Endodermal cell (in vitro differentiated cells): ENCODE results near the gene DENR. TPM values are rescaled to one million over a fixed set of nuclear protein-coding genes. Genes with fewer than 3 reads are reported as not detected.

ENCODE experiments used
- DNase-seq: peaks from one replicate; pipeline ENCODE4 v3.0.0-alpha.2; 2017
- H3K27ac ChIP-seq: 2 replicates; pipeline ENCODE4 v1.5.1; 2013; ENCODE audit warnings: mild to moderate bottlenecking, low read depth, low read length, moderate library complexity
- H3K27me3 ChIP-seq: 2 replicates; pipeline ENCODE4 v1.6.1; 2013; ENCODE audit warnings: mild to moderate bottlenecking, low read length, moderate library complexity; ENCODE audit not compliant: insufficient read depth, control insufficient read depth, poor library complexity, severe bottlenecking
- H3K36me3 ChIP-seq: 2 replicates; pipeline ENCODE4 v1.7.0; 2013; ENCODE audit warnings: mild to moderate bottlenecking, low read length, moderate library complexity; ENCODE audit not compliant: control insufficient read depth, insufficient read depth
- H3K4me1 ChIP-seq: one replicate; pipeline ENCODE4 v1.7.0; 2013; ENCODE audit warnings: low read length; ENCODE audit not compliant: control insufficient read depth, insufficient read depth
- H3K4me3 ChIP-seq: 2 replicates; pipeline ENCODE4 v1.5.1; 2013; ENCODE audit warnings: mild to moderate bottlenecking, low read length, moderate library complexity
- H3K9ac ChIP-seq: 2 replicates; pipeline ENCODE4 v1.6.1; 2013; ENCODE audit warnings: mild to moderate bottlenecking, low read length, moderate library complexity; ENCODE audit not compliant: poor library complexity, severe bottlenecking; ENCODE audit errors: extremely low read depth
- H3K9me3 ChIP-seq: 2 replicates; pipeline ENCODE4 v1.6.1; 2013; ENCODE audit warnings: mild to moderate bottlenecking, low read length, moderate library complexity; ENCODE audit not compliant: control insufficient read depth
- H3K27ac Mint-ChIP-seq: 2 replicates; pipeline ENCODE4 v1.8.0; 2020; ENCODE audit warnings: mixed read lengths
- H3K27me3 Mint-ChIP-seq: 2 replicates; pipeline ENCODE4 v1.8.0; 2021; ENCODE audit warnings: mild to moderate bottlenecking, mixed read lengths; ENCODE audit not compliant: insufficient read depth
- H3K36me3 Mint-ChIP-seq: 2 replicates; pipeline ENCODE4 v1.8.0; 2020; ENCODE audit warnings: low read depth, mixed read lengths
- H3K4me1 Mint-ChIP-seq: 2 replicates; pipeline ENCODE4 v1.8.0; 2020; ENCODE audit warnings: mixed read lengths
- H3K4me3 Mint-ChIP-seq: 2 replicates; pipeline ENCODE4 v1.8.0; 2020; ENCODE audit warnings: mild to moderate bottlenecking, moderate library complexity, mixed read lengths
- H3K9me3 Mint-ChIP-seq: 2 replicates; pipeline ENCODE4 v1.8.0; 2020; ENCODE audit warnings: mild to moderate bottlenecking, mixed read lengths
- WGBS, 2 experiments: methylation state at CpG; one replicate each; pipeline versions ENCODE4 v1.1.5 to v1.1.7; 2013; ENCODE audit warnings: missing lambda C conversion rate in 2 of 2, mixed read lengths in 1 of 2; ENCODE audit not compliant: insufficient coverage in 1 of 2, insufficient read length in 1 of 2; 5-methylcytosine and 5-hydroxymethylcytosine counted together
- total RNA-seq, 2 donors: library from RNA; stranded (reverse); fragmentation: NEBNext Ultra II Directional in 1 of 2; extraction: Animal tissue kit (Norgen Biotek cat#: 25700) in 1 of 2; gene quantifications; 2 replicates in 1 of 2; 3 replicates in 1 of 2; pipeline ENCODE4 v1.2.1, GENCODE V29; 2021
- TF ChIP-seq, protein P1 (sequence below): fragments of 200-600 bp; sonication (generic); conservative IDR thresholded peaks from 2 replicates; pipeline ENCODE4 v1.5.0; 2021; ENCODE audit warnings: antibody characterized with exemption, mild to moderate bottlenecking

Gene DENR
- total RNA-seq, 2 donors from 2014 or later = 85.8 to 86.1 TPM

DNA sequence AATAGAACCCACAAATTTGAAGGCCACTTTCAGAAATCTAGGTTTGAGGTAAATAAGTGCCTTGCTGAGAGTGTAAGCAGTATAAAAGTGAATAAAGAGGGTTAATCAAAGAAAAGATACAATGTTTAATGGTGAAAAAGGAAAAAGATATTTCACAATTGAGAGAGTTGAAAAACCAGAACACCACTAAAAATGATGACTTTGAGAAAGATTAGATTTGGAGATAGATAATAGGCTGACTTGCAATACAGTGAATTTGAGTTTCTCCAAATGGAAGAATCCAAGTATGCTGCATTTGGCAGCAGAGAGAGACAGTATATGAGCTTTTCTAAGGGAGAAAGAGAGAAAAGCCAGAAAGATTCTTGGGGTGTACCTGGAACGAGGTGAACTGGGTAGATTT, 2.2 kb downstream of the DENR start:
- Mint-ChIP-seq H3K27ac (peak overlapping the region; percentile 18), H3K36me3 (peaks cover 56% of the 10 kb centered on the region), H3K4me3 (no peak overlapping the region), H3K27me3 (no peaks in the 10 kb centered on the region), H3K4me1 (peaks cover 16% of the 10 kb centered on the region), H3K9me3 (peaks cover 2% of the 10 kb centered on the region)
- peaks cover 6% of the 10 kb centered on the region for H3K4me1 ChIP-seq
- peaks cover 60% of the 10 kb centered on the region for H3K36me3 ChIP-seq
- no peak overlapping the region for H3K27ac ChIP-seq
- TF ChIP-seq, protein P1, sequence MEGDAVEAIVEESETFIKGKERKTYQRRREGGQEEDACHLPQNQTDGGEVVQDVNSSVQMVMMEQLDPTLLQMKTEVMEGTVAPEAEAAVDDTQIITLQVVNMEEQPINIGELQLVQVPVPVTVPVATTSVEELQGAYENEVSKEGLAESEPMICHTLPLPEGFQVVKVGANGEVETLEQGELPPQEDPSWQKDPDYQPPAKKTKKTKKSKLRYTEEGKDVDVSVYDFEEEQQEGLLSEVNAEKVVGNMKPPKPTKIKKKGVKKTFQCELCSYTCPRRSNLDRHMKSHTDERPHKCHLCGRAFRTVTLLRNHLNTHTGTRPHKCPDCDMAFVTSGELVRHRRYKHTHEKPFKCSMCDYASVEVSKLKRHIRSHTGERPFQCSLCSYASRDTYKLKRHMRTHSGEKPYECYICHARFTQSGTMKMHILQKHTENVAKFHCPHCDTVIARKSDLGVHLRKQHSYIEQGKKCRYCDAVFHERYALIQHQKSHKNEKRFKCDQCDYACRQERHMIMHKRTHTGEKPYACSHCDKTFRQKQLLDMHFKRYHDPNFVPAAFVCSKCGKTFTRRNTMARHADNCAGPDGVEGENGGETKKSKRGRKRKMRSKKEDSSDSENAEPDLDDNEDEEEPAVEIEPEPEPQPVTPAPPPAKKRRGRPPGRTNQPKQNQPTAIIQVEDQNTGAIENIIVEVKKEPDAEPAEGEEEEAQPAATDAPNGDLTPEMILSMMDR = no peak
- H3K9ac ChIP-seq = no peak overlapping the region
- DNase-seq = no peak
- peak overlapping the region; percentile 95 for H3K4me3 ChIP-seq
- whole genome bisulfite sequencing, 2 experiments = 90 to 100% methylated on average over 1 of the region's 1 CpG
- no peaks in the 10 kb centered on the region for H3K9me3 ChIP-seq
- no peaks in the 10 kb centered on the region for H3K27me3 ChIP-seq

DNA sequence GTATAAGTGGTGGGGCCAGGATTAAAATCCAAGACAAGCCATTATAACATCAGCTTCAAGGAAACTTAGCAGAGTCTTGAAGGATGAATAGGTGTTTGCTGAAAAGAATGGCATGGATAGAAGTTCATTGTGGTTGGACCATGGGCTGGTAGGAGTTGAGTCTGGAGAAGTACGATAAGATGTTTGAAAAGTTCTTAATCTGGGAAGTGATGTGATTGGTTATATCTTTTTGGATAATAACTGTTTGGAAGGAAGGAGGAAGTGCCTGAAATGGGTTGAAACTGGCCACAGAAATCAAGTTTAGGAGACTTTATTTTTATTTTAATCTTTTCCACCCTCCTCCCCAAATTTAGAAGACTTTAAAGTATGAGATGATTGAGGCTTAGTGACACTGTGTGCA, 4.9 kb downstream of the DENR start:
- Mint-ChIP-seq H3K9me3 (no peaks in the 10 kb centered on the region), H3K36me3 (peaks cover 78% of the 10 kb centered on the region), H3K4me1 (peaks cover 9% of the 10 kb centered on the region), H3K4me3 (no peak overlapping the region), H3K27me3 (no peaks in the 10 kb centered on the region), H3K27ac (peak overlapping the region; percentile 32)
- DNase-seq = no peak
- 83 to 97% methylated on average over 1 of the region's 1 CpG for WGBS, 2 experiments
- Histone ChIP-seq H3K4me1 (peaks cover 5% of the 10 kb centered on the region), H3K9ac (no peak overlapping the region), H3K9me3 (no peaks in the 10 kb centered on the region), H3K27me3 (no peaks in the 10 kb centered on the region), H3K27ac (no peak overlapping the region), H3K36me3 (peaks cover 84% of the 10 kb centered on the region), H3K4me3 (no peak overlapping the region)
- TF ChIP-seq, protein P1 = no peak

DNA sequence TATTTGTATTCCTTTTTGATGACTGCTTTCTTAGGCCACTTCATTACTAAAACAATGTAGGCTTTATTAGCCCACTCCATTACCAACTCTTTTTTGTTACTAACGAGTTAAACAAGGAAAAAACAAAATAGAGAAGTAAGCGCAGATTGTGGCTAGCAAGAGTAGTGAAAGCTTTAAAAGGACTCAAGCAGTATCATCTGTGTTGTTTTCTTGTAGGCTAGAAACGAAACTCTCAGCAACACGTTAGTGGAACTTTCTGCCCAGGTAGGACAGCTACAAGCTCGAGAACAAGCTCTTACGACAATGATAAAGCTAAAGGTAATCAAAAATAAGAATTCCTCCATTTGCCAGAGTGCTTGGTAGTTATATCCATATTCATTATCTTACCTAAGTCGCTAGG, 32.9 kb downstream of the DENR start:
- Histone ChIP-seq H3K27ac (no peak overlapping the region), H3K4me3 (no peak overlapping the region), H3K9me3 (no peaks in the 10 kb centered on the region), H3K4me1 (no peaks in the 10 kb centered on the region), H3K9ac (no peak overlapping the region), H3K36me3 (peaks cover 8% of the 10 kb centered on the region), H3K27me3 (no peaks in the 10 kb centered on the region)
- Mint-ChIP-seq H3K9me3 (no peaks in the 10 kb centered on the region), H3K4me1 (no peaks in the 10 kb centered on the region), H3K27ac (no peak overlapping the region), H3K27me3 (no peaks in the 10 kb centered on the region), H3K36me3 (no peaks in the 10 kb centered on the region), H3K4me3 (no peak overlapping the region)
- WGBS, 2 experiments = 95% methylated on average over 7 of the region's 7 CpGs
- TF ChIP-seq, protein P1 = no peak
- no peak for DNase-seq
